T-cell (primary cell): ENCODE results near the gene ZNF816. TPM values are rescaled to one million over a fixed set of nuclear protein-coding genes. Genes with fewer than 3 reads are reported as not detected.

Experiments used
- ATAC-seq, 4 experiments: fragments of 200-7000 bp in 3 of 4; fragments of 150-1000 bp in 1 of 4; cut with Tn5 transposase; replicated peaks in 1 of 4; 1 replicate in 3 of 4; 2 replicates in 1 of 4; pipeline ENCODE4 v1.10.0; 2021; ENCODE audit warnings: moderate library complexity in 3 of 4, mild to moderate bottlenecking in 2 of 4, moderate number of reproducible peaks in 1 of 4
- CTCF ChIA-PET, 2 donors: fragments of 300-600 bp; sonication (Branson Sonifier 250); formaldehyde crosslinking; loops; one replicate each; lab custom pipeline; 2022; ENCODE audit warnings: antibody characterized with exemption in 2 of 2; lab: Charles Lee
- POLR2A ChIA-PET, 2 donors: fragments of 300-600 bp; sonication (Branson Sonifier 250); formaldehyde crosslinking; loops; one replicate each; lab custom pipeline; 2022; ENCODE audit warnings: antibody characterized with exemption in 2 of 2; lab: Charles Lee
- DNase-seq, 35 experiments: peaks; one replicate each; pipeline versions ENCODE4 v3.0.0 to v3.0.0-alpha.2; 2013 to 2023
- H3K27ac ChIP-seq: one replicate; pipeline ENCODE4 v1.5.1; 2013; ENCODE audit warnings: low read length
- H3K27me3 ChIP-seq, 2 experiments: replicated peaks in 1 of 2; 1 replicate in 1 of 2; 2 replicates in 1 of 2; pipeline versions ENCODE4 v1.6.1 to v1.7.0; 2013; ENCODE audit warnings: low read length in 1 of 2, mixed read lengths in 1 of 2; ENCODE audit not compliant: control insufficient read depth in 2 of 2, insufficient read depth in 2 of 2; ENCODE audit errors: extremely low read depth in 1 of 2
- H3K36me3 ChIP-seq, 2 donors: 1 replicate in 1 of 2; 2 replicates in 1 of 2; pipeline versions ENCODE4 v1.6.1 to v1.7.0; 2013; ENCODE audit warnings: low read length in 1 of 2; ENCODE audit not compliant: control insufficient read depth in 2 of 2, insufficient read depth in 1 of 2; ENCODE audit errors: extremely low read depth in 1 of 2
- H3K4me1 ChIP-seq, 2 experiments: 1 replicate in 1 of 2; 2 replicates in 1 of 2; pipeline versions ENCODE4 v1.6.1 to v1.7.0; 2013; ENCODE audit warnings: low read length in 2 of 2, mixed read lengths in 1 of 2; ENCODE audit not compliant: insufficient read depth in 2 of 2, control insufficient read depth in 1 of 2; ENCODE audit errors: extremely low read depth in 1 of 2
- H3K4me3 ChIP-seq, 2 donors: 1 replicate in 1 of 2; 2 replicates in 1 of 2; pipeline versions ENCODE4 v1.5.1 to v1.7.0; 2013; ENCODE audit warnings: mild to moderate bottlenecking in 2 of 2, low read length in 1 of 2, moderate library complexity in 1 of 2; ENCODE audit not compliant: control insufficient read depth in 1 of 2; ENCODE audit errors: extremely low read depth in 1 of 2
- H3K9me3 ChIP-seq: 2 replicates; pipeline ENCODE4 v1.7.0; 2013
- H3K27ac Mint-ChIP-seq, 2 donors: one replicate each; pipeline ENCODE4 v1.8.0; 2020 to 2021; ENCODE audit warnings: mild to moderate bottlenecking in 2 of 2, mixed read lengths in 2 of 2
- H3K27me3 Mint-ChIP-seq, 2 donors: one replicate each; pipeline ENCODE4 v1.8.0; 2021 to 2022; ENCODE audit warnings: mixed read lengths in 2 of 2
- H3K36me3 Mint-ChIP-seq: one replicate; pipeline ENCODE4 v1.8.0; 2021; ENCODE audit warnings: mixed read lengths
- H3K4me1 Mint-ChIP-seq, 3 donors: one replicate each; pipeline ENCODE4 v1.8.0; 2020 to 2022; ENCODE audit warnings: mixed read lengths in 3 of 3, mild to moderate bottlenecking in 1 of 3
- H3K4me3 Mint-ChIP-seq, 3 donors: one replicate each; pipeline ENCODE4 v1.8.0; 2020 to 2022; ENCODE audit warnings: mild to moderate bottlenecking in 3 of 3, mixed read lengths in 3 of 3, moderate library complexity in 3 of 3
- H3K9me3 Mint-ChIP-seq, 3 donors: one replicate each; pipeline ENCODE4 v1.8.0; 2020 to 2022; ENCODE audit warnings: mixed read lengths in 3 of 3
- WGBS: methylation state at CpG from one replicate; pipeline ENCODE4 v1.1.5; 2013; ENCODE audit warnings: missing lambda C conversion rate; ENCODE audit not compliant: insufficient coverage; 5-methylcytosine and 5-hydroxymethylcytosine counted together
- total RNA-seq, 35 experiments: library from RNA in 6 of 35; stranded (reverse) in 6 of 35; fragments of 120-200 nt in 1 of 35; gene quantifications; one replicate each; pipeline versions ENCODE4 v1.2.1 to v1.2.4 and lab custom pipeline; 2013 to 2026

The ZNF816 gene
- total RNA-seq, 5 donors from 2014 or later (not counting 1 experiment from before 2014, with no cell fraction given), result 6.4 to 23.4 (median 19.0) TPM

DNA sequence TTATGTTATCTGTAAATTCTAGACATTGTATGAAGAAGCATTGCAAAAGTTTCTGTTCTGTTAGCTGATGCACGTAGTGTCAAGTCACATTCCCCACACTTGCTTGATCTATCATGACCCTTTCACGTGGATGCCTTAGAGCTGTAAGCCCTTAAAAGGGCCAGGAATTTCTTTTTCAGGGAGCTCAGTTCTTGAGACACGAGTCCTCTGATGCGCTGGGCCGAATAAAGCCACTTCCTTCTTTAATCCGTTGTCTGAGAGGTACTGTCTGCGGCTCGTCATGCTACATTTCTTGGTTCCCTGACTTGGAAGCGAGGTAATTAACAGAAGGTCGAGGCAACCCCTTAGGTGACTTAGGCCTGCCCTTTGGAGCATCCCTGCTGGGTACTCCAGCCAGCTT, 5.8 kb downstream of the ZNF816 start:
- peaks cover 6 to 15% (median 15%) of the 10 kb centered on the region in 3 donors for H3K4me1 Mint-ChIP-seq
- ATAC-seq, result no peak
- POLR2A ChIA-PET, result no interaction called here
- no peaks in the 10 kb centered on the region for H3K27me3 ChIP-seq
- H3K4me3 ChIP-seq, result no peak overlapping the region
- no peaks in the 10 kb centered on the region for H3K27me3 Mint-ChIP-seq
- CTCF ChIA-PET, result no interaction called here
- peaks cover 23 to 63% (median 53%) of the 10 kb centered on the region in 3 donors for H3K9me3 Mint-ChIP-seq
- H3K27ac Mint-ChIP-seq, result no peak overlapping the region
- no peak for DNase-seq
- peaks cover 85% of the 10 kb centered on the region for H3K36me3 Mint-ChIP-seq
- peaks cover 18 to 66% of the 10 kb centered on the region in 2 donors for H3K36me3 ChIP-seq
- peaks cover 12% of the 10 kb centered on the region for H3K9me3 ChIP-seq
- no peak overlapping the region for H3K4me3 Mint-ChIP-seq
- H3K27ac ChIP-seq, result no peak overlapping the region
- peaks cover 2 to 6% of the 10 kb centered on the region in 2 experiments for H3K4me1 ChIP-seq
- 93% methylated on average over 9 of the region's 10 CpGs for WGBS

DNA sequence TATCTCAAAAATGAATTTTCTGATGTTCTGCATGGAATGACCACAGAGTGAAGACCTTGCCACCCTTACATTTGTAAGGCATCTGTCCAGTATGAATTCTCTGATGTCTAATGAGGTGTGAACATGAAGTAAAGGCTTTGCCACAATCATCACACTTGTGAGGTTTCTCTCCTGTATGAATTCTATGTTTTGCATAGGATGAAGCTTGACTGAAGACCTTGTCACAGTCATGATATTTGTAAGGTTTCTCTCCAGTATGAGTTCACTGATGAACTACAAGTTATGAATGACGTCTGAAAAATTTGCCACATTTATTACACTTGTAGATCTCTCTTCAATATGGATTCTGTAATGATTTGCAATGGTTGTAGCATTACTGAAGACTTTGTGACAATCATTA, 13.3 kb downstream of the ZNF816 start:
- Mint-ChIP-seq H3K36me3 (peaks cover 47% of the 10 kb centered on the region), H3K27me3 (no peaks in the 10 kb centered on the region), H3K27ac (no peak overlapping the region), H3K4me3 (no peak overlapping the region), H3K4me1 (no peaks in the 10 kb centered on the region), H3K9me3 (peaks cover 21 to 47% (median 40%) of the 10 kb centered on the region in 3 donors)
- ChIA-PET POLR2A (no interaction called here), CTCF (no interaction called here)
- Histone ChIP-seq H3K9me3 (peaks cover 33% of the 10 kb centered on the region), H3K4me1 (no peaks in the 10 kb centered on the region), H3K27me3 (no peaks in the 10 kb centered on the region), H3K4me3 (no peak overlapping the region), H3K27ac (no peak overlapping the region), H3K36me3 (peaks cover 10 to 39% of the 10 kb centered on the region in 2 donors)
- ATAC-seq, result no peak
- no CpG with 5 or more reads among the region's 1 CpG for WGBS
- DNase-seq, result no peak

DNA sequence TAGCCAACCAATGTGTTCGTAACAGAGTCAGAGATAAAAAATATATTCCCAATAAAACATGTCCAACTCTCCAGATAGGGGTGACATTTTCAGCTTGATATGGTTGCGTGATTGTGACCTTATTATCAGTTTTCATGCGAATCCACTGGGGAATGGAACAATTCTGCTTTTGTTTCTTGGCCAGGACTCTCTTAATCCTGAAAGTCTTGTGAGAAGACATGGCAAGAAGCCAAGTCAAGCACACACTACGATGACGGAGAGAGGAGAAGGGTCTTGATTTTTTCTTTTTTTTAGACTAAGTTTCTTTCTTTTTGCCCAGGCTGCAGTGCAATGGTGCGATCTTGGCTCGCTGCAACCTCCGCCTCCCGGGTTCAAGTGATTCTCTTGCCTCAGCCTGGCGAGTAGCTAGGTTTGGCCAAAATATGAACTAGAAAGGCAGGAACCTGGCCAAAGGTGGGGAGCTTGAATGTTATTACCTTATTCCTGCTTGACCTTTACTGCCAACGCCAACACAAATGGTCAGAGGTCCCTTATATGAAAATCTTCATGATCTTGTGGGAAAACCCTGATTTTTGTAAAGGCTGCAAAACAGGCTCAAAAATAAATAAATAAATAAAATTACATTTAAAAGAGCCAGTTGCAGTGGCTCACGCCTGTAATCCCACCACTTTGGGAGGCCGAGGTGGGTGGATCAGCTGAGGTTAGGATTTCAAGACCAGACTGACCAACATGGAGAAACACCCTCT, 14.5 kb downstream of the ZNF816 start:
- peaks cover 33% of the 10 kb centered on the region for H3K9me3 ChIP-seq
- peaks cover 39% of the 10 kb centered on the region for H3K36me3 Mint-ChIP-seq
- H3K9me3 Mint-ChIP-seq, result peaks cover 21 to 44% (median 42%) of the 10 kb centered on the region in 3 donors

DNA sequence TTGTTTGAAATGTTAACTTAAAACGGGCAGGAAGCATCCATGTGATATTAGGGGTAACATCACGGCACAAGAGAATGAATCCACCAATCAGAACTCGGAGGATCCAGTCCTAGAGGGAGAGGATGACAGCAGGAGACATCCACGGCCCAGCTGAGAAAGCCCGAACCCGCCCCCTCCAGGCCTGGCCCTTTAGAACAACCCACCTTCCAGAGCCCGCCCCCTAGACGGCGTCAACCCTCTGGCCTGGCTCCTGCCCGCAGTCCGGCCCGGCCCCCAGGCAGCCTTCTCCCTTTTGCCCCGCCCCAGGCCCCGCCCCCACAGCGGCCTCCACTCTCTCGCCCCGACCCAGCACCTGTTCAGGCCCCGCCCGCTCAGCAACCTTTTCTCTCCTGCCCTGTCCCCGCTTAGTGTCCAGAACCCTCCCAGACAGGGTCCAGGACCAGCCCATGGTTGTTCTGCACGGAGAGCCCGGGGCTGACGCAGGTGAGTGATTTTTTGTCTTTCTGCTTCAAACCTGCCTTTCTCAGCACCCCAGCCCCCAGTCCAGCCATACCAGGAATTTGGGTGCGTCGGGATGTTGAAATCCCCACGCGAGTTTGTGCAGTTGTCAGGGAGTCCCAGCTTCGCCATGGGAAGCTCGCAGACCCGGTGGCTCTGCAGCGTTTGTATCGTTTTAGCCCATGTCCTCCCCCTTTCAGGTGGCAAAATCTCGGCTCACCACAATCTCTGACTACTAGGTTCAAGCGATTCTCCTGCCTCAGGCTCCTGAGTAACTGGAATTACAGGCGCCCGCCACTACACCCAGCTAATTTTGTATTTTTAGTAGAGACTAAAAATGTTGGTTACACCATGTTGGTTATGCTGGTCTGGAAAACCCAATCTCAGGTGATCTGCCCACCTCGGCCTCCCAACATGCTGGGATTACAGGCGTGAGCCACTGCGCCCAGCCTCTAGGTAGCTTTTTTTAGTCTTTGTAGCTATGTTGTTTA, 16.1 kb downstream of the ZNF816 start:
- peaks cover 24% of the 10 kb centered on the region for H3K36me3 Mint-ChIP-seq
- H3K27ac Mint-ChIP-seq, result no peak overlapping the region
- ATAC-seq (no peak), DNase-seq (no peak)
- 74% methylated on average over 26 of the region's 39 CpGs for WGBS
- Histone ChIP-seq H3K27me3 (no peaks in the 10 kb centered on the region), H3K9me3 (peaks cover 21% of the 10 kb centered on the region), H3K4me1 (peaks cover under 1 to 18% of the 10 kb centered on the region in 2 experiments), H3K36me3 (peaks cover 0 to 14% of the 10 kb centered on the region in 2 donors), H3K4me3 (peak overlapping the region in 1 of 2 donors; percentile 11), H3K27ac (no peak overlapping the region)
- peaks cover 14 to 37% (median 32%) of the 10 kb centered on the region in 3 donors for H3K9me3 Mint-ChIP-seq
- no peaks in the 10 kb centered on the region for H3K27me3 Mint-ChIP-seq
- ChIA-PET POLR2A (no interaction called here), CTCF (no interaction called here)
- peaks cover 8 to 12% (median 10%) of the 10 kb centered on the region in 3 donors for H3K4me1 Mint-ChIP-seq
- no peak overlapping the region for H3K4me3 Mint-ChIP-seq

More for the DNA sequence above, 14.5 kb downstream of the ZNF816 start:
- Histone ChIP-seq H3K27ac (no peak overlapping the region), H3K4me3 (no peak overlapping the region), H3K27me3 (no peaks in the 10 kb centered on the region), H3K36me3 (peaks cover 6 to 30% of the 10 kb centered on the region in 2 donors), H3K4me1 (peaks cover 0 to 5% of the 10 kb centered on the region in 2 experiments)
- DNase-seq (no peak), ATAC-seq (no peak)
- Mint-ChIP-seq H3K4me3 (no peak overlapping the region), H3K4me1 (peaks cover 0 to 2% (median 2%) of the 10 kb centered on the region in 3 donors), H3K27ac (no peak overlapping the region), H3K27me3 (no peaks in the 10 kb centered on the region)
- ChIA-PET CTCF (no interaction called here), POLR2A (no interaction called here)
- 98% methylated on average over 7 of the region's 13 CpGs for WGBS

DNA sequence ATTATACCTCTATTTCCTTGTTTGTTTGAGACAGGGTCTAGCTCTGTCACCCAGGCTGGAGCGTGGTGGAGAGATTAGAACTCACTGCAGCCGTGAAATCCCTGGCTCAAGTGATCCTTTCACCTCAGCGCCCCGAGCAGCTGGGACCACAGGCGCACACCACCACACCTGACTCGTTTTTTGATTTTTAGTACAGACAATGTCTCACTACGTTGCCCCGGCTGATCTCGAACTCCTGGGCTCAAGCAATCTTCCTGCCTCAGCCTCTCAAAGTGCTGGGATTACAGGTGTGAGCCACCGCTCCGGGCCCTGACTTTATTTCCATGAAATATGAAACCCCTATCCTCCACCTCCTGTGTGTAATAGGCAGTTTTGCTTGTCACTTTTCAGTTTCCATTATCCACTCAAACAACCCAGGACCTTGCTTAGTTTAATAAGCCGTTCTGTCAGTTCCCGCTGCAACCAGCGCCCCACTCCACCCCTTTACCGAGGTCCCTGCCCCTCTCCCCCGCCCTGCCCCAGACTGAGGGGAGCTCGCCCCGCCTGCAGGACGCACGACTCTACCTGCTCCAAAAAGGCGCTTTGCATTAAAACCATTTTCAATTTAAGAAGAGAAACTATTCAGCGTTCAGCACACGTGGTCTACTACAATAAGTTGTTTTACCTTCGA, 16.9 kb downstream of the ZNF816 start:
- no peak for ATAC-seq
- peaks cover 16 to 19% (median 17%) of the 10 kb centered on the region in 3 donors for H3K4me1 Mint-ChIP-seq
- H3K36me3 Mint-ChIP-seq, result peaks cover 15% of the 10 kb centered on the region
- H3K27me3 Mint-ChIP-seq, result no peaks in the 10 kb centered on the region
- 88% methylated on average over 21 of the region's 24 CpGs for WGBS
- H3K4me3 Mint-ChIP-seq, result no peak overlapping the region
- ChIA-PET POLR2A (no interaction called here), CTCF (no interaction called here)
- Histone ChIP-seq H3K4me1 (peaks cover 4 to 19% of the 10 kb centered on the region in 2 experiments), H3K4me3 (no peak overlapping the region), H3K27ac (no peak overlapping the region), H3K9me3 (peaks cover 16% of the 10 kb centered on the region), H3K36me3 (peaks cover 0 to 6% of the 10 kb centered on the region in 2 donors), H3K27me3 (no peaks in the 10 kb centered on the region)
- H3K27ac Mint-ChIP-seq, result no peak overlapping the region
- no peak for DNase-seq
- peaks cover 11 to 38% (median 27%) of the 10 kb centered on the region in 3 donors for H3K9me3 Mint-ChIP-seq
